Measurements from ENCODE around the gene USP40. TPM values are rescaled to one million over a fixed set of nuclear protein-coding genes. Genes with fewer than 3 reads are reported as not detected.

The USP40 gene
- total RNA-seq, 5 donors from 2014 or later (not counting 1 experiment from before 2014, with no cell fraction given): 17.3 to 24.5 (median 20.4) TPM

- Mint-ChIP-seq H3K9me3 (peaks cover 0 to 4% (median 0%) of the 10 kb centered on the region in 3 donors), H3K27ac (no peak overlapping the region), H3K4me3 (no peak overlapping the region), H3K36me3 (peaks cover 37% of the 10 kb centered on the region), H3K4me1 (no peaks in the 10 kb centered on the region), H3K27me3 (no peaks in the 10 kb centered on the region)
- H3K9me3 ChIP-seq: no peaks in the 10 kb centered on the region
- DNase-seq (no peak), ATAC-seq (replicated peaks in 1 of 4) (no peak)
- no peaks in the 10 kb centered on the region for H3K4me1 ChIP-seq (ENCODE audit: control insufficient read depth in 1 of 2, extremely low read depth in 1 of 2, insufficient read depth in 2 of 2, low read length in 2 of 2)
- WGBS (ENCODE audit: insufficient coverage): 100% methylated on average over 3 of the region's 10 CpGs
- ChIA-PET CTCF (no interaction called here), POLR2A (no interaction called here)
- H3K4me3 ChIP-seq (ENCODE audit: control insufficient read depth in 1 of 2, extremely low read depth in 1 of 2, low read length in 1 of 2): no peak overlapping the region
- H3K27me3 ChIP-seq (replicated peaks in 1 of 2; ENCODE audit: control insufficient read depth in 2 of 2, extremely low read depth in 1 of 2, insufficient read depth in 2 of 2, low read length in 1 of 2): no peaks in the 10 kb centered on the region
- no peak overlapping the region for H3K27ac ChIP-seq (ENCODE audit: low read length)
- H3K36me3 ChIP-seq (ENCODE audit: control insufficient read depth in 2 of 2, extremely low read depth in 1 of 2, insufficient read depth in 1 of 2, low read length in 1 of 2): peaks cover 20 to 53% of the 10 kb centered on the region in 2 donors
These were observed 92.7 kb downstream of the USP40 start for GRCh38 chr2:233473878-233474277.

GRCh38 chr2:233473386-233473791 lies 93.2 kb downstream of the USP40 start:
- Mint-ChIP-seq H3K36me3 (peaks cover 41% of the 10 kb centered on the region), H3K27ac (no peak overlapping the region), H3K27me3 (no peaks in the 10 kb centered on the region), H3K4me3 (no peak overlapping the region), H3K4me1 (no peaks in the 10 kb centered on the region), H3K9me3 (peaks cover 0 to 4% (median 0%) of the 10 kb centered on the region in 3 donors)
- CTCF ChIA-PET: no interaction called here
- no peak overlapping the region for H3K27ac ChIP-seq (ENCODE audit: low read length)
- H3K27me3 ChIP-seq (replicated peaks in 1 of 2; ENCODE audit: control insufficient read depth in 2 of 2, extremely low read depth in 1 of 2, insufficient read depth in 2 of 2, low read length in 1 of 2): no peaks in the 10 kb centered on the region
- no peak for ATAC-seq (replicated peaks in 1 of 4)
- peaks cover 25 to 58% of the 10 kb centered on the region in 2 donors for H3K36me3 ChIP-seq (ENCODE audit: control insufficient read depth in 2 of 2, extremely low read depth in 1 of 2, insufficient read depth in 1 of 2, low read length in 1 of 2)
- WGBS (ENCODE audit: insufficient coverage): 97% methylated on average over 13 of the region's 19 CpGs
- no peak overlapping the region for H3K4me3 ChIP-seq (ENCODE audit: control insufficient read depth in 1 of 2, extremely low read depth in 1 of 2, low read length in 1 of 2)
- POLR2A ChIA-PET: no interaction called here
- H3K4me1 ChIP-seq (ENCODE audit: control insufficient read depth in 1 of 2, extremely low read depth in 1 of 2, insufficient read depth in 2 of 2, low read length in 2 of 2): no peaks in the 10 kb centered on the region
- H3K9me3 ChIP-seq: no peaks in the 10 kb centered on the region
- DNase-seq: peak in 2 of 35 experiments; percentile 2 to 10

- Mint-ChIP-seq H3K36me3 (peaks cover 57% of the 10 kb centered on the region), H3K27me3 (no peaks in the 10 kb centered on the region), H3K27ac (no peak overlapping the region), H3K9me3 (peaks cover 0 to 4% (median 0%) of the 10 kb centered on the region in 3 donors), H3K4me1 (no peaks in the 10 kb centered on the region), H3K4me3 (no peak overlapping the region)
- peaks cover 31 to 70% of the 10 kb centered on the region in 2 donors for H3K36me3 ChIP-seq (ENCODE audit: control insufficient read depth in 2 of 2, extremely low read depth in 1 of 2, insufficient read depth in 1 of 2, low read length in 1 of 2)
- no peak overlapping the region for H3K4me3 ChIP-seq (ENCODE audit: control insufficient read depth in 1 of 2, extremely low read depth in 1 of 2, low read length in 1 of 2)
- CTCF ChIA-PET: no interaction called here
- no peak overlapping the region for H3K27ac ChIP-seq (ENCODE audit: low read length)
- POLR2A ChIA-PET: no interaction called here
- ATAC-seq (replicated peaks in 1 of 4) (no peak), DNase-seq (peak in 1 of 35 experiments; percentile 11)
- H3K9me3 ChIP-seq: no peaks in the 10 kb centered on the region
- 97% methylated on average over 4 of the region's 12 CpGs for WGBS (ENCODE audit: insufficient coverage)
- no peaks in the 10 kb centered on the region for H3K4me1 ChIP-seq (ENCODE audit: control insufficient read depth in 1 of 2, extremely low read depth in 1 of 2, insufficient read depth in 2 of 2, low read length in 2 of 2)
- H3K27me3 ChIP-seq (replicated peaks in 1 of 2; ENCODE audit: control insufficient read depth in 2 of 2, extremely low read depth in 1 of 2, insufficient read depth in 2 of 2, low read length in 1 of 2): no peaks in the 10 kb centered on the region
These were observed 95.1 kb downstream of the USP40 start for GRCh38 chr2:233471291-233472035.

- CTCF ChIA-PET: no interaction called here
These were observed 95.7 kb downstream of the USP40 start for GRCh38 chr2:233470839-233471238.

GRCh38 chr2:233470011-233470687 lies 96.4 kb downstream of the USP40 start:
- peaks cover 31 to 74% of the 10 kb centered on the region in 2 donors for H3K36me3 ChIP-seq (ENCODE audit: control insufficient read depth in 2 of 2, extremely low read depth in 1 of 2, insufficient read depth in 1 of 2, low read length in 1 of 2)
- DNase-seq (peak in 1 of 35 experiments; percentile 6), ATAC-seq (replicated peaks in 1 of 4) (no peak)
- no peak overlapping the region for H3K27ac ChIP-seq (ENCODE audit: low read length)
- Mint-ChIP-seq H3K9me3 (peaks cover 0 to 4% (median 0%) of the 10 kb centered on the region in 3 donors), H3K4me1 (no peaks in the 10 kb centered on the region), H3K27me3 (no peaks in the 10 kb centered on the region), H3K27ac (peak overlapping the region; percentile 22 to 23), H3K36me3 (peaks cover 64% of the 10 kb centered on the region), H3K4me3 (no peak overlapping the region)
- no peaks in the 10 kb centered on the region for H3K9me3 ChIP-seq
- no peaks in the 10 kb centered on the region for H3K27me3 ChIP-seq (replicated peaks in 1 of 2; ENCODE audit: control insufficient read depth in 2 of 2, extremely low read depth in 1 of 2, insufficient read depth in 2 of 2, low read length in 1 of 2)
- H3K4me1 ChIP-seq (ENCODE audit: control insufficient read depth in 1 of 2, extremely low read depth in 1 of 2, insufficient read depth in 2 of 2, low read length in 2 of 2): no peaks in the 10 kb centered on the region
- 96% methylated on average over 12 of the region's 20 CpGs for WGBS (ENCODE audit: insufficient coverage)
- ChIA-PET POLR2A (no interaction called here), CTCF (no interaction called here)
- H3K4me3 ChIP-seq (ENCODE audit: control insufficient read depth in 1 of 2, extremely low read depth in 1 of 2, low read length in 1 of 2): no peak overlapping the region

More at GRCh38 chr2:233470839-233471238, 95.7 kb downstream of the USP40 start:
- POLR2A ChIA-PET: no interaction called here
- Mint-ChIP-seq H3K4me1 (no peaks in the 10 kb centered on the region), H3K4me3 (no peak overlapping the region), H3K9me3 (peaks cover 0 to 4% (median 0%) of the 10 kb centered on the region in 3 donors), H3K36me3 (peaks cover 63% of the 10 kb centered on the region), H3K27ac (peak overlapping the region in 1 of 2 donors; percentile 22), H3K27me3 (no peaks in the 10 kb centered on the region)
- Histone ChIP-seq H3K9me3 (no peaks in the 10 kb centered on the region), H3K27ac (ENCODE audit: low read length) (no peak overlapping the region), H3K27me3 (replicated peaks in 1 of 2; ENCODE audit: control insufficient read depth in 2 of 2, extremely low read depth in 1 of 2, insufficient read depth in 2 of 2, low read length in 1 of 2) (no peaks in the 10 kb centered on the region), H3K4me3 (ENCODE audit: control insufficient read depth in 1 of 2, extremely low read depth in 1 of 2, low read length in 1 of 2) (no peak overlapping the region), H3K36me3 (ENCODE audit: control insufficient read depth in 2 of 2, extremely low read depth in 1 of 2, insufficient read depth in 1 of 2, low read length in 1 of 2) (peaks cover 31 to 71% of the 10 kb centered on the region in 2 donors), H3K4me1 (ENCODE audit: control insufficient read depth in 1 of 2, extremely low read depth in 1 of 2, insufficient read depth in 2 of 2, low read length in 2 of 2) (no peaks in the 10 kb centered on the region)
- no peak for ATAC-seq (replicated peaks in 1 of 4)
- peak in 1 of 35 experiments; percentile 3 for DNase-seq
- WGBS (ENCODE audit: insufficient coverage): 97% methylated on average over 11 of the region's 14 CpGs

GRCh38 chr2:233469261-233470010 lies 97.1 kb downstream of the USP40 start:
- Histone ChIP-seq H3K36me3 (ENCODE audit: control insufficient read depth in 2 of 2, extremely low read depth in 1 of 2, insufficient read depth in 1 of 2, low read length in 1 of 2) (peaks cover 35 to 81% of the 10 kb centered on the region in 2 donors), H3K4me3 (ENCODE audit: control insufficient read depth in 1 of 2, extremely low read depth in 1 of 2, low read length in 1 of 2) (no peak overlapping the region), H3K27me3 (replicated peaks in 1 of 2; ENCODE audit: control insufficient read depth in 2 of 2, extremely low read depth in 1 of 2, insufficient read depth in 2 of 2, low read length in 1 of 2) (no peaks in the 10 kb centered on the region), H3K27ac (ENCODE audit: low read length) (no peak overlapping the region), H3K9me3 (no peaks in the 10 kb centered on the region), H3K4me1 (ENCODE audit: control insufficient read depth in 1 of 2, extremely low read depth in 1 of 2, insufficient read depth in 2 of 2, low read length in 2 of 2) (no peaks in the 10 kb centered on the region)
- ATAC-seq (replicated peaks in 1 of 4) (no peak), DNase-seq (no peak)
- ChIA-PET CTCF (no interaction called here), POLR2A (interaction anchor here in 1 of 2 donors (0.6 kb wide), 1 partner anchor 217 kb away, joined by 3 read pairs; no protein-coding TSS in a partner anchor)
- Mint-ChIP-seq H3K4me3 (no peak overlapping the region), H3K9me3 (peaks cover 0 to 4% (median 0%) of the 10 kb centered on the region in 3 donors), H3K27me3 (no peaks in the 10 kb centered on the region), H3K36me3 (peaks cover 64% of the 10 kb centered on the region), H3K27ac (peak overlapping the region in 1 of 2 donors; percentile 23), H3K4me1 (no peaks in the 10 kb centered on the region)
- 95% methylated on average over 24 of the region's 32 CpGs for WGBS (ENCODE audit: insufficient coverage)

All from T-cell (primary cell).